ENCODE results near the gene OSBPL7.

OSBPL7 gene

DNA sequence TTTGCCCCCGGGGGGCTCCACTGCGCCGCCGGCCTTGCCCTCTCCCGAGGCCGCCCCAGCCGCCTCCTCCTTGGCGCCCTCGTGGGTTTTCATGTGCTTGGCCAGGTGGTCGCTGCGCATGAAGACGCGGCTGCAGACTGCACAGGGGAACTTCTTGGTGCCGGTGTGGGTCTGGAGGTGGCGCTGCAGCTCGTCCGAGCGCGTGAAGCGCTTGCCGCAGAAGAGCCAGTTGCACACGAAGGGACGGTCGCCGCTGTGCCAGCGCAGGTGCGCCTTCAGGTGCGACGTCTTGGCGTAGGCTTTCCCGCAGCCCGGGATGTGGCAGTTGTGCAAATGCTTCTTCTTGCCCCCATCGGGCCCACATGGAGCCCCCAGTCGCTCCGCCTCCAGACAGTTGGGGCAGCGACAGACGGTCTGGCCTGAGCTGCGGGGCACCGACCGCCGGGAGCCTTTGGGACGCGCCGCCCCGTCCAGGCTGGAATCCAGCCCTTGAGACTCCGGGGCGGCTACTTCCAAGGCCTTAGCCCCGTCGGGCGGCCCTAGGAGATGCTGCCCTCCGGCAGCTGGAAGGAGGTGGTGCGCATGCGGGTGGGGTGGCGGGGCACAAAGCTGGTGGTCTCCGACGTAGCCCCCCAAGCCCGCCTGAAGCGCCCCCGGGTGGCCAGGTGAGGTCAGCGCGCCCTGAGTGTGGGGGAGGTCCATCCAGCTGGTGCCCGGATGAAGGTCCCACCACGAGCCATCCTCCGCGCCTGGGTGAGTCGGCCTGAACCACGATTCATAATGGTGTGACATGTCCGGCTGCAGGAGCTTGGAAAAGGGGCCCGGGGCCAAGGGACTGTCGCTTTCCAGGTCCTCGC is 26.0 kb upstream of the OSBPL7 start:
- peak; percentile 8 for DNase-seq

DNA sequence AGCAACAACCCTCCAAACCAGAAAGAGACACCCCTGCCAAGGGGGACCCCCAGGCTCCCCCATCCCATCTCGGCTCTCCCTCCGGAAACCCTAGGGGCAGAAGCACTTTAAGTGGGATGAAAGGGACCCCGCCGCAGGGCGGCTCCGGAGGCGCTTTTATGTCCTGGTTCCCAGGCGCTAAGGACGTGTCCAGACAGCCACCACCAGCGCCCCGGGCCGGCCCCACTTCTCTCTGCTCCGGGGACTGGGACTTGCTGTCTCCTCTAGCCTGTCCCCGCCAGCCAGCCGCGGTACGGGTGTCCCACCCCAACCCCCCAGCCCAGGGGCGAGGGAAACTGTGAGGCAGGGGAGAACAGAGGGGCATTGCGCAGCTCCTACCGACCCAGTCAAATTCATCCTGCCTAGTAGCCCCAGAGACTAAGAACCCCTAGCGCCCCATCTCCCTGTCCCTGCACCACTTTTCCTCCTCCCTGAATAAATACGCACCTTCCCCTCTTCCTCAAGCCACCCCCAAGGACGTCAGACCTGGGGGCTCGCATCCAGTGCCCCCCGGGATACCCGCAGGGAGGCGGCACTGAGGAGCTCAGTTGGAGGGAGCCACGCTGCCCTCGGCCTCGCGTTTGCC is 25.2 kb upstream of the OSBPL7 start:
- no peak for DNase-seq

DNA sequence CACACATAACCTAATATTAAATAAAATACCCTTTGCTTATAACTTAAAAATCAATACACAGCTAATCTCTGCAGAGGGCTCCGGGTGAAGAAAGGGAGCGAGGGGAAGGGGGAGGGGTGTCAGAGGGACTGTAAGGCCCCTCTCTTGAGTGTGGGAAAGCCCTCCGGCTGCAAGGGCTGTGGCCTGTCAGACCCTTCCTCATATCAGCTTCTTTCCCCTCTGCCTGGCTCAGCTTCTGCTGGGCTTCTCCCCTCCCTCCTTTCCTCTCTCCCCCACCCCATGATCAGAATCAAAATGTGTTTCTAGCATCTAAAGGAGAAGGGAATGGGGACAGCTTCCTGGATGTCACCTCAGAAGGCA is 24.1 kb upstream of the OSBPL7 start:
- DNase-seq, result no peak

DNA sequence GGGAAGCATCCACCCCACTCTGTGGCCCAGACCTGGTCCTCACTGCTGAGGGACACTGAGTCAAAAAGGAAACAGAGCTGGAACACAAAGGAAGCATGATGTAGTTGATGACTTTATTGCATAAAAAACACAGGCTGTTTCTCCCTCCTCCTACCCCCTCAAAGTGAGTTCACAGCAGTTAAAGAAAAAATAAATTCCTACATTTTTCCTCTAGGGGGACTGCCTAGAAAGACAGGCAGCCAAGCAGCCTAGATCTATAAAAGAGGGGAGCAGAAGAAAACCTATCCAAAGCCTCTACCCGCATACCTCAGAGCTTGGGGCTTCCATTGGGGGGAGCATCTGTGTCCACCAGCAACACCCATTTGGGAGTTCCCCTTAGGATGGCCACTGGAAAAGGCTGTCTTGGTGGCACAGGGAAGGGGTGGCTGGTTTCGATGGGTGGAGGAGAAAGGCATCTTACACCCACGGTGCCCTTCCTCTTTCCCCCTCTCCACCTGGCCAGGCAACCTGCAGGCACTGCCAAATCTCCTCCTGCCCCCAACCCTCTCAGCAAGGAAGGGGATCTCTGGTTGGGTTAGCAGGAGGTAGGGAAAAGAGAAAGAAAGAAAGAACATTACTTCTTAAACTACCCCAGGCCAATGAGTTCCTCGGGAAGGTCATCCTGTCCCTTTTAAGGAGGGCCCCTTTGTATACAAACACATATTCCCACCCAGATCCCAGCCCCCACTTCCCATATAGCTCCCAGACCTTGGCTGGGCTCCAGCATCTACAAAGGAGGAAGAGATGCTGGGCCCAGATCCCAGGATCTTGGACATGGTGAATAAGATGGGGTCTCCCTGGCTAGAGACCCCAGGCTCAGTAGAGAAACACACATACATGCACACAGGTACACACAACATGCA is 23.5 kb upstream of the OSBPL7 start:
- DNase-seq, result no peak

DNA sequence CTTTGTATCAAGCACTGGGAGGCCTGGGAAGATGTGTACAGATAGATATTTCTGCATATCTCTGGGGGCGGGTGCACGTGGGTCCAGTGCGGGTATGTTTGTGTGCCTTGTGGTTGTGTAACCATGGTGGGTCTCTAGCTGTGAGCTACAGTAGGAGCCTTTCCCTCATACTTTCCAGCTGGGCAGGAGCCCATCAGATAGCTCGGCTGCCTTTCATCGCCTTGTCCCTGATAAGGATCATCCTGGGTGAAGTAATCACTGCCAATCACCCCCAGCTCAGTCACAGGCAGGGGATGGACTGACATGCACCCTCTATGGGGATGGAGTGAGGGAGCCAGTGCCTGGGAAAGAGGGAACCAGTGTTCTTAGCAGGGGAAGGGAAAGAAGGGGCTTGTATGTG is 22.6 kb upstream of the OSBPL7 start:
- DNase-seq, result no peak

DNA sequence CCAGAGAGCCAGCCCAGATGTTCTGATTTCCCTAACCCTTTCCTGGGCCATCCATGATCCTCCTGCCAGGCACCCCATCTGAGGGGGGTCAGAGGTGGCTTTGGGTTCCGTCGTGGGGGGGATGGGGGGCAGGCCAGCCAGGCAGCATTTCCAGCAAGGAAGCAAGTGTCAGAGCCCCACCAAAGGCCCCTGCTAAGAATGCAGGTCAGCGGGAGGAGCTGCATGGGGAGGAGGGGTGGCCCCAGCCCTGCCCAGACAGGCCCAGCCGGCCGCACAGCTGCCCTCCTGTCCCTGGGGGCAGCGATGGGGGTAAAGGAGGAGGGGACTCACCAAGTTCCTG is 21.8 kb upstream of the OSBPL7 start:
- DNase-seq, result no peak

DNA sequence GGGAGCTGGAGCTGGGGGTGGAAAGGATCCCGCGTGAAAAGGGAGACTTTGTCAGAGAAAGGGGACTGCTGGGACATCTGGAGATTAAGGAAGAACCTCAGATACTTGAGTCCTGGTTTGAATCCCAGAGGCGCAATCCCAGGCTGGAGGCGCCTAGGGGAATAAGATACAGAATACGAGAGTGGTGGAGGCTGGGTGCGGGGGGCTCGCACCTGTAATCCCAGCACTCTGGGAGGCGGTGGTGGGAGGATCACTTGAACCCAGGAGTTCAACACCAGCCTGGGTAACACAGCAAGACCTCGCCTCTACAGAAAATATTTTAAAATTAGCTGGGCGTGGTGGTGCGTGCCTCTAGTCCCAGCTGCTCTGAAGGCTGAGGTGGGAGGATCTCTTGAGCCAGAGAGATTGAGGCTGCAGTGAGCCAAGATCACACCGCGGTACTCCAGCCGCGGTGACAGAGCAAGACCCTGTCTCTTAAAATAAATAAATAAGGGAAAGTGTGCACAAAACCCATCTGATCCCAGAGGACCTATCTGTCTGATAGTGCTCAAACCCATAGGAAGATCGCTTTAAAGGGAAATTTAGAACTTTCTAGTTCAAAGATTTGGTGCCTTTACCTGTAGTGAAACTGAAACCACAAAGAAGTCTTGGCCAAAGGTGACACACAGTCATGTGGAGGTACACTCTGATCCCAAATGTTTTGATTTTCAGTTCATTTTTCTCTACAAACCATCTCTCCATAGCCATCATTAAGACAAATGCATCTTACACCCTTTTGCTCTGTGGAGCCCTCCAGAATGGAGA is 20.1 kb upstream of the OSBPL7 start:
- DNase-seq, result no peak

DNA sequence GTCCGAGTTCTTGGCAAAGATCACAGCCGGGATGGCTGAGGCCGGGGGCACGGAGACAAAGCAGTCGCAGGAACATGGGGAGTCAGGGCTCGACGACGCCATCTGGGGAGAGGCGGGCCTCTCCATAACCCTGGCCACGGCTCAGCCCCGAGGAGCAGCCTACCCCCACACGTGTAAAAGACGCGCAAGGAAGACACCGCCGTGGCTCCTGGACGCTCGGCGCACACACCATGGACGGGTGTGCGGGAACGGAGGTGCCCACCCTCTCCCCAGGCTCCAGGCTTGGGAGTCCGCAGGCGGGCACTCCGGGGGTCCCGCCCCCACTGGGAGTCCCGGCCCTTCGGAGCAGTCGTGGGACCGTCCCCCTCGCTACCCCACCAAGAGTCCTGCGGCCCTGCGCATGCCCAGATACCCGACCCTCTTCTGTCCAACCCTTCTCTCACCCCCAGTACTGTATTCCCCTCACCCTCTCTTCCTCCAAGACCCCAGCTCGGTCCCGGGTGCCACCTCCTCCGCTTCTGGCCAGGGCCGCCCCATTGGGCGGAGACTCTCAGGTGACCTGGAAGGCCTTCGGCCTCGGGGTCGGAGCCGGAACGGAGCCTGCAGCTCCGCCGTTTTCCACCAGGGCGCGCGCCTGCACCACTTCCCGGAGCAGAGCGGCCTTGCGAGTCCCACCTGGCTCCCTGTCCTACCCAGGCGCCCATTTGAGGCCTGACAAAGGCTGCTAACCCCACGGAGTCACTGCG is 19.3 kb upstream of the OSBPL7 start, which contains the start of gene SCRN2:
Gene SCRN2 (minus strand): TSS at position 532 of the 746 bp plus-strand sequence. CDS start 430 bp downstream, at position 102.
- DNase-seq, result peak; percentile 79

DNA sequence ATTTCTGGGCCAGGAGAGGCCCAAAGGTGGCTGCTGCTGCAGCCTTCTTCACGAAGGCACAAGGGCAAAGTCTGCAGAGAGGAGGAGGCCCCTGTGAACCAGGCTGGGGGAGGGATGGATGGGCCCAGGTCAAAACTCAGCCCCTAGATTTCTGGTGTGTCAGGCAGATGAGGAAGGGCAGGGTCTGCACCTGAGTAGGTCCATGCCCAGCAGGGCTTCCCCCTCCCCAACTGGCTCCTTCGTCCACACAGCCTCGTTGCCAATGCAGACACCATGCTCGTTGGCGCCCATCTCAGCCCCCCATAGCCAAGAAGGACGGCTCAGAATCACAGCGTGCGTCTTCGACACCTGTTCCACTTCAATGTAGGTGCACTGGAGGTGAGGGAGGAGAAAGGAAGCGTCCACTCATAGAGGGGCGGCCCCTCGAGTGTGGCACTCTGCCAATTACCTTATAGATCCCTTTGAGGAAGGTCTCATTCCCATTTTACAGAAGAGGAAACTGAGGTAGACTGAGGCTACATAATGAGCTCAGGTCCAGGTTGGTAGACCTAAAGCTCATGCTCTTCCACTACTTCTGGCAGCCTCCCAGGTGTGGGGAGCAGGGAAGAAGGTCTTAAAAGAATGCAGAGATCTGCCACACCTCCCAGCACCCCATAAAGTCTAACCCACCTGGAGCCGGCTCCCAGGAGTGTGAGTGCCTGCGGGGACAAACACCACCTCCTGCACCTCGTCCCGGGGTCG is 18.6 kb upstream of the OSBPL7 start:
- DNase-seq, result no peak

DNA sequence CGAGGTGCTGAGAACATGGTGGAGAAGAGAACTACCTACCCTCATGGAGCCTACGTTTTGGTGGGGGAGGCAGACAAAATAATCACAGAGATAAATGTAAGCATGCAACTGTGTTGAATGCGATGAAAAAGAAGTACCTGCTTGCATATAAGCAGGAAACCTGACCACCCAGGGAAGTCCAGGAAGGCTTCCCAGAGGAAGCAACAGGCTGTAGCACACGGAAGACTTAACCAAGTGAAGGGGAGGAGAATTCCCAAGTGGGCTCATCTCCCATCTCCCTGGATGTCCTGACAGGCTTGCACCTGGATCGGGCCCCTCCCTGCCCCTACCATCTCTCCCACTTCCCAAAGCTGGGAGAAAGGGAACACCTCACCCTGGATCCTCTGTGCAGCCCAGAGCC is 17.5 kb upstream of the OSBPL7 start:
- no peak for DNase-seq

DNA sequence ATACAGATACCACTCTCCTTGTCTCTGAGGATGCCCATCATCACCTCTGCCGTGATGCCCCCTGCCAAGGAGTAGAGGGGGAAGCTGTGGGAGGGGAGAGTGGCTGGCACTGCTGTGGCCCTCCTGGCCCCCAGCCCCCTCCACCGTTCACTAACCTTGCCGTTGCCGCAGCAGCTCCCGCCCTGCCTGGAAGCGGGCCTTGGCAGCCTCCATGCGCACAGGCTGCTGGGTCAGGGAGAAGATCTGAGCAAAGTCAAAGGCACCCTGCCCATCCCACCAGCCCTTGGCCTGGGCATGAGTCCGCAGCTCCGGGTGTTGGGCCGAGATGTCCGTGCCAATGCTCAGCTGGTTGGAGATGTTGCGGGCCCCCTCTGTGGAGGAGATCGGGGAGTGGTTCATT is 17.0 kb upstream of the OSBPL7 start:
- no peak for DNase-seq

DNA sequence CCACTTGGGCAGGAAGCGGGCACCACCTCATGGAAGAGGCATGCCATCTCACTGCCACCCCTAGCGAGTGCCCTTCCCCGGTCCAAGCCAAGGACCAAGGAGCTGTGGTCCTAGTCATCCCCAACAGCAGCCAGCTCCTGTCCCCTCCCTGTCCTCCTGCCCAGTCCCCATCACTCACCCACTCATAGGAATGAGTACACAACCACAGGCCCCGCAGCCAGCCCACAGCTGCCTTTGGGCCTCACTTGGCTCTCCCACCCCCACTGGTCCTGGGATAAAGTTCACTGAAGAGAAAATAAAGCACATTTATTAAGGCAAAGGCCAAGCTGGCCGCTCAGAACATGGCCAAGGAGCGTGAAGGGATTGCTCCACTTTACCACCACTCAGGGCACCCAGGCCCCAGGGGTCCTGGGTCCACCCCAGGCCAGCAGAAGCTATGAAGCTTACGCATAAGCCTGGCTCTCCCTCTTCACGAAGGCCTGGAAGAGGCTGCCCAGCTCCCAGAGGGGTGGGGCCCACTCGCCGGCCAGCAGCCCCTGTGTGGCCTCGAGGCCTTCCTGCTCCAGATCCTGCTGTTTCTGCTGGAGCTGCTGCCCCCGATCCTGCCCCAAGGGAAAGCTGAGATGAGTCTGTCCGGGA is 15.9 kb upstream of the OSBPL7 start:
- no peak for DNase-seq

DNA sequence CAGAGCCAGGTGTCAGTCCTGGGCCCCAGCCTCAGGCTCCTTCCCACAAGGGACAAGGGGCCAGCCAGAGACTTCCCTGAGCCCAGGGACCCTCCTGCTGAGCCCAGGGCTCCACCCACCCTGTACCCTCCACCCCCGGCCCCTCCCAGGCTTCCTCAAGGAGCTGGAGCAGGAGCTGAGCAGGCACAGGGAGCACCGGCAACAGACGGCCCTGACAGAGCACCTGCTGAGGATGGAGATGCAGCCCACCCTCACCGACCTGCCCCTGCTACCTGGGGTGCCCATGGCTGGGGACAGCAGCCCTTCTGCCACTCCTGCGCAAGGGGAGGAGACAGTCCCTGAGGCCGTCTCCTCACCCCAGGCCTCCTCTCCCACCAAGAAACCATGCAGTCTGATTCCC is 15.0 kb upstream of the OSBPL7 start:
- no peak for DNase-seq

DNA sequence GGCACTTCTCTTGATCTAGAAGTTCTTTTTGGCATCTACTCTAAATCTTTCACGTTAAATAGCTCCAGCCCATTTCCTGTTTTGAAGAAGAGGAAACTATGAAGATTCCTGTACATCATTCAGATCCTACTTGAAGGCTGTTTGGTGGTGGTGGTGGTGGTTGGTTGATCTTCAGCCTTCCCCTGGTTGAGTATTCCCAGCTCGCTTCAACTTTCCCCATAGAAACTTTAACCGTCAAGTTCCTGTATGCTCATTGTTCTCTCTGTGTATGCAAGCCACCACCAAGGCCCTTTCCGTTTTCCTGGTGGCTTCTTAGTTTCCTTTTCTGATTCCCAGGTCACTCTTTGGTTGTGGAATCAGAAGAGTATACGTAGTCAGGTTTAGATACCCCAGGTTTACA is 13.2 kb upstream of the OSBPL7 start:
- DNase-seq, result no peak

DNA sequence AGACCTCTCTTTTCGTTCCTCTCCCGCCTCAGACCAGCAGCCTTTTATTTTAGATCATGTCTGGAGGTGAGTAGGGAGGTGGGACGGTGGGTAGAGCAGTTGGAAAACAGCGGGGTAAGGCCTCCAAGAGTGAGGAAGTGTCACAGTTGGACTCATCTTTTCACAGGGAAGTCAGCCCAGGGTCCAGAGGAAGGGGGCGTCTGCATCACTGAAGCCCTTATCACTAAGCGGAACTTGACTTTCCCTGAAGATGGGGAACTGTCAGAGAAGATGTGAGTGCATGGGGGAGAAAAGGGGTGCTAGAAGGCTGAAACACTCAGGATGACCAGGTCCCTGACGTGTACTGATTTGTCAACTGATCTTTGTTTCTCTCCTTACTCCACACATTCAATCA is 10.3 kb upstream of the OSBPL7 start:
- no peak for DNase-seq

DNA sequence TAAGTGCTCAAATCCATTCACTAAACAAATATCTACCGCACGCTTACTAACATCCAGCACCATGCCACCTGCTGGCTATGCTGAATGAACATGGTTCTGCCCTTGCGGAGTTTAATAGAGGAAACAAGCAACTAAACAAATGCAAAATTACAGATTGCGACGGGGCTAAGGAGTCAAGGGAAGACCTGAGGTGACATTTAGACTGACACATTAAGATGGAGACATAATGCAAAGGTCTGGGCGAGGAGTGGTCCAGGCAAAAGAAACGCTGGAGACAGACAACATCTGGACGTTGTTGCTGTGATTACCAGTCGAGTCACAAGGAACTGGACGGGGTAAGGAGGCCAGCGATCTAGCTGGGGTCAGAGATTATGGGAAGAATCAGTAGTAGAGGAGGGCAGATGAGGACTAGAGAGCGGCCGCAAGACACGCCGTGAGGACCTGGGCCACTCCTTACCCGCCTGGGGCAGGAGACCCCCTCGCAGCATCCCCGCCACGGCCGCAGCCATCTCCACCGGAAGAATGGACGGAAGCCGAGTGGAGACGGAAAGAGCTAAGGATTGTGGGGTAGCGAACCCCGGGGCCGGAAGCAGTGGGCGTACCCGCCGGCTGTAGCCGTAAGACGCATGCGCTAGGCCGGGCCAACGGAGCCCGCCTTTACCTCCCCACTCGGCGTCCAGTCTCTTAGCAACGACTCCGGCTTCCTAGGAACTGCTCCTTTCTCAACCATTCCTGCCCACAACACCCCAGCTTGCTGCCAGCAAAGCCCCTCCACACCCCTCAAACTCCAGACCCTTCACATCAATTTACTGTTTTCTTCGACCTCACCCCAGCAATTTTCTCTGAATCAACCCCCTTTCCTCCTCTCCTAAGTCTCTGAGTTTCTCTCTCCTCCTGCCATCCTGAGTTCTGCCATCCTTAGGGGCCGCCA is 9.7 kb upstream of the OSBPL7 start, which contains the start of the genes LRRC46 and MRPL10:
Gene LRRC46 (plus strand): TSS at position 668 of the 931 bp plus-strand sequence. CDS start 320 bp downstream, outside the sequence.
Gene MRPL10 (minus strand): TSS at position 539 of the 931 bp plus-strand sequence. CDS start 30 bp downstream, at position 509.
- DNase-seq, result peak; percentile 90

DNA sequence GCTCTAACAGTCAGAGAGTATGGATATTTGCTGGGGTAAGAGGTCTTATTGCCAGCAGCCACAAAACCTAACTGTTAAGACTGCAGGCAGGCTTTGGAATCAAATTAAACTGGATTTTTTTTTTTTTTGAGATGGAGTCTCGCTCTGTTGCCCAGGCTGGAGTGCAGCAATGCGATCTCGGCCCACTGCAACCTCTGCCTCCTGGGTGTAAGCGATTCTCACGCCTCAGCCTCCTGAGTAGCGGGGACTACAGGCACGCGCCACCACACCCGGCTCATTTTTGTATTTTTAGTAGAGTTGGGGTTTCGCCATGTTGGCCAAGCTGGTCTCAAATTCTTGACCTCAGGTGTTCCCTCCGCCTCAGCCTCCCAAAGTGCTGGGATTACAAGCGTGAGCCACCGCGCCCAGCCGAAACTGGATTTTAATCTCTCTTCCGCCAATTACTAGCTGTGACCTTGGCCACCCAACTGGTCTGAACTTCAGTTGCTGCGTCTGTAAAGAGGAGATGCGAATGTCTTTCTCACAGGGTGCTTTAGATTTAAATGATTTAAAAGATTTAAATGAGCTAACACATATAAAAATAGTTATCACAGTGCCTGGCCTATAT is 8.9 kb upstream of the OSBPL7 start:
- no peak for DNase-seq

DNA sequence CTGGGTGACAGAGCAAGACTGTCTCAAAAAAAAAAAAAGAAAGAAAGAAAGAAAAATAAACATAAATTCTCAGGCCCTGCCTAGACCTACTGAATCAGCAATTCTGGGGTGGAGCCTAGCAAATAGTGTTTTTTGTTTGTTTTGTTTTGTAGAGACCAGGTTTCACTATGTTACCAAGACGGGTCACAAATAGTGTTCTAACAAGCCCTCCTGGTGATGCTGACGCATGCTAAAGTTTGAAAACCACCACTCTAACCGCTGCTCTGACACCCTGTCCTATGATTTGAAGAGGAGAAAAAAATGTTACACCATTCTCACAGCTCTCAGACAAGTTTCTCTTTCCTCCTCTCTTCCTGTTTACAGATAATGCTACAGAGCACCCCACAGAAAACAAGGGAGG is 8.3 kb upstream of the OSBPL7 start:
- DNase-seq, result peak; percentile 50

DNA sequence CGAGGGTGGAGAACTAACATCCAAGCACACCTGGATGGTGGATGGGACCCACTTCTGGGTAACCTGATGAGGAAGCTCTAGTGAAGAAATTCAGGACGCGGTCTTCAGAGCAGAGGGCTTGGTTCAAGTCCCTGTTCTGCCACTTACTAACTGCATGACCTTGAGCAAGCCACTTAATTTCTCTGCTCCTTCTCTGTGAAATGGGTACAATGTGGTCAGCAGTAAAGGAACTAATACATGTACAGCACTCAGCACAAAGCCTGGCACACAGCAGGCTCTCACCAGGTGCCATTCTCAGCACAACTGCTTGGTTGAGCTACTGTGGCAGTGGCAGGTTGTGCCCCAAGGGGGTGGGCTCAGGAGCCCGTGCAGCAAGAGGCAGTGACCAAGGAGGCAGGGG is 1.9 kb upstream of the OSBPL7 start:
- no peak for DNase-seq

All from stimulated activated naive CD4-positive, alpha-beta T cell treated with Interleukin-2 at 50 U/mL for 16 hours (primary cell).